MM.1S (cell line): ENCODE measurements around the gene KLC1.

Source experiments
- DNase-seq: peaks from one replicate; pipeline ENCODE4 v3.0.0-alpha.2; 2015
- H2AFZ ChIP-seq: fragments of 300-600 bp; sonication (generic); 2 replicates; pipeline ENCODE4 v1.6.0; 2016; ENCODE audit warnings: antibody characterized with exemption, low read length
- H3F3A ChIP-seq: fragments of 300-600 bp; sonication (generic); 2 replicates; pipeline ENCODE4 v1.6.1; 2016; ENCODE audit warnings: mild to moderate bottlenecking, antibody characterized with exemption, low read length, moderate library complexity, mixed read lengths; ENCODE audit not compliant: insufficient read depth
- H3K27ac ChIP-seq: fragments of 300-600 bp; sonication (generic); 2 replicates; pipeline ENCODE4 v1.5.1; 2016; ENCODE audit warnings: mild to moderate bottlenecking, low read length
- H3K27me3 ChIP-seq: fragments of 300-600 bp; sonication (generic); replicated peaks from 2 replicates; pipeline ENCODE4 v1.6.0; 2016; ENCODE audit warnings: low read length; ENCODE audit not compliant: insufficient read depth
- H3K36me3 ChIP-seq: fragments of 300-600 bp; sonication (generic); replicated peaks from 2 replicates; pipeline ENCODE4 v1.6.1; 2016; ENCODE audit warnings: mild to moderate bottlenecking, low read length, mixed read lengths; ENCODE audit not compliant: insufficient read depth
- H3K4me1 ChIP-seq: fragments of 300-600 bp; sonication (generic); 2 replicates; pipeline ENCODE4 v1.6.1; 2016; ENCODE audit warnings: low read length, mixed read lengths
- H3K4me2 ChIP-seq: fragments of 300-600 bp; sonication (generic); 2 replicates; pipeline ENCODE4 v1.6.0; 2016; ENCODE audit warnings: low read depth, low read length
- H3K4me3 ChIP-seq: fragments of 300-600 bp; sonication (generic); 2 replicates; pipeline ENCODE4 v1.5.1; 2016; ENCODE audit warnings: low read length, mixed read lengths
- H3K79me2 ChIP-seq: fragments of 300-600 bp; sonication (generic); 2 replicates; pipeline ENCODE4 v1.6.1; 2016; ENCODE audit warnings: mixed run types, low read length, mixed read lengths
- H3K9ac ChIP-seq: fragments of 300-600 bp; sonication (generic); 2 replicates; pipeline ENCODE4 v1.6.1; 2016; ENCODE audit warnings: low read length, mixed read lengths
- H3K9me2 ChIP-seq: fragments of 300-600 bp; sonication (generic); replicated peaks from 2 replicates; pipeline ENCODE4 v1.6.1; 2016; ENCODE audit warnings: mild to moderate bottlenecking, low read length, mixed read lengths; ENCODE audit not compliant: insufficient read depth
- H3K9me3 ChIP-seq: fragments of 300-600 bp; sonication (generic); replicated peaks from 2 replicates; pipeline ENCODE4 v1.6.1; 2016; ENCODE audit warnings: mild to moderate bottlenecking, low read length, mixed read lengths; ENCODE audit not compliant: insufficient read depth
- H4K20me1 ChIP-seq: fragments of 300-600 bp; sonication (generic); 2 replicates; pipeline ENCODE4 v1.6.1; 2016; ENCODE audit warnings: mild to moderate bottlenecking, low read length, moderate library complexity, mixed read lengths; ENCODE audit not compliant: insufficient read depth
- CTCF ChIP-seq: fragments of 300-600 bp; sonication (generic); IDR thresholded peaks from 2 replicates; pipeline ENCODE4 v1.5.1; 2016; ENCODE audit warnings: antibody characterized with exemption, low read length, mixed read lengths
- EZH2 ChIP-seq: fragments of 300-600 bp; sonication (generic); optimal IDR thresholded peaks from 2 replicates; pipeline ENCODE3; 2017; ENCODE audit warnings: low read depth, mild to moderate bottlenecking, antibody characterized with exemption, low read length, mixed read lengths
- EZH2phosphoT487 ChIP-seq: fragments of 300-600 bp; sonication (generic); IDR thresholded peaks from 2 replicates; pipeline ENCODE4 v1.6.1; 2018; ENCODE audit warnings: antibody characterized with exemption, low read length

The KLC1 gene

GRCh38 chr14:103742499-103743255, 113.7 kb downstream of the KLC1 start:
- Histone ChIP-seq H3K79me2 (no peaks in the 10 kb centered on the region), H3K27me3 (no peaks in the 10 kb centered on the region), H2AFZ (no peak overlapping the region), H3K9ac (no peak overlapping the region), H4K20me1 (no peaks in the 10 kb centered on the region), H3K36me3 (no peaks in the 10 kb centered on the region), H3F3A (no peaks in the 10 kb centered on the region), H3K27ac (no peak overlapping the region), H3K4me2 (no peak overlapping the region), H3K4me3 (no peak overlapping the region), H3K9me3 (no peaks in the 10 kb centered on the region), H3K9me2 (no peaks in the 10 kb centered on the region), H3K4me1 (no peaks in the 10 kb centered on the region)
- TF ChIP-seq CTCF, result no peak
- no peak for TF ChIP-seq EZH2
- no peak for TF ChIP-seq EZH2phosphoT487
- DNase-seq, result no peak

- DNase-seq, result no peak
- Histone ChIP-seq H3K4me1 (peaks cover 8% of the 10 kb centered on the region), H3K4me2 (no peak overlapping the region), H3K36me3 (no peaks in the 10 kb centered on the region), H3K9ac (no peak overlapping the region), H3F3A (no peaks in the 10 kb centered on the region), H3K9me3 (no peaks in the 10 kb centered on the region), H3K4me3 (no peak overlapping the region), H3K27ac (no peak overlapping the region), H3K79me2 (no peaks in the 10 kb centered on the region), H3K27me3 (no peaks in the 10 kb centered on the region), H4K20me1 (no peaks in the 10 kb centered on the region), H2AFZ (no peak overlapping the region), H3K9me2 (no peaks in the 10 kb centered on the region)
- no peak for TF ChIP-seq EZH2phosphoT487
- no peak for TF ChIP-seq EZH2
- no peak for TF ChIP-seq CTCF
Measured at GRCh38 chr14:103743691-103744090, 114.7 kb downstream of the KLC1 start.

- H3K36me3 ChIP-seq, result no peaks in the 10 kb centered on the region
- no peak overlapping the region for H3K4me2 ChIP-seq
- no peak overlapping the region for H3K9ac ChIP-seq
- no peaks in the 10 kb centered on the region for H3K9me3 ChIP-seq
- H3K4me1 ChIP-seq, result peaks cover 11% of the 10 kb centered on the region
- no peaks in the 10 kb centered on the region for H3K9me2 ChIP-seq
- no peaks in the 10 kb centered on the region for H3K27me3 ChIP-seq
- no peak overlapping the region for H2AFZ ChIP-seq
- no peak overlapping the region for H3K27ac ChIP-seq
- DNase-seq, result no peak
- H3K4me3 ChIP-seq, result no peak overlapping the region
- no peaks in the 10 kb centered on the region for H3F3A ChIP-seq
- H4K20me1 ChIP-seq, result no peaks in the 10 kb centered on the region
- no peak for TF ChIP-seq CTCF
- no peak for TF ChIP-seq EZH2phosphoT487
- no peaks in the 10 kb centered on the region for H3K79me2 ChIP-seq
Measured at GRCh38 chr14:103744621-103745395, 115.8 kb downstream of the KLC1 start.
